ENCODE data around the gene MAD2L2.

DNA sequence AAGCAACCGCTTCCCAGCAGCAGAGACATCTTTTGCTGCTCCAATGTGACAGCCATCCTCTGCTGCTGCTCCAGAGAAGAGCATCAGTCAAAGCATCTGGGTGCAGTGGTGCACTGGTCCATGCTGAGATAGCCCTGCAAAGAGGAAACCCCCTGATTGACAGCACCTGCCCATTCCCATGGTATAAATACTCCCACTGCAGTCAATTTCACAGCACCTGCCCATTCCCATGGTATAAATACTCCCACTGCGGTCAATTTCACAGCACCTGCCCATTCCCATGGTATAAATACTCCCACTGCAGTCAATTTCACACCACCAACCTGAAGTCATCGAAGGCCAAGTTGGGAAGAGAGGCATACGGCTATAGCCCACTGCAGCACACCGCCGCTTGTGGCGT, 52.2 kb downstream of the MAD2L2 start:
- TF ChIP-seq, protein P1, sequence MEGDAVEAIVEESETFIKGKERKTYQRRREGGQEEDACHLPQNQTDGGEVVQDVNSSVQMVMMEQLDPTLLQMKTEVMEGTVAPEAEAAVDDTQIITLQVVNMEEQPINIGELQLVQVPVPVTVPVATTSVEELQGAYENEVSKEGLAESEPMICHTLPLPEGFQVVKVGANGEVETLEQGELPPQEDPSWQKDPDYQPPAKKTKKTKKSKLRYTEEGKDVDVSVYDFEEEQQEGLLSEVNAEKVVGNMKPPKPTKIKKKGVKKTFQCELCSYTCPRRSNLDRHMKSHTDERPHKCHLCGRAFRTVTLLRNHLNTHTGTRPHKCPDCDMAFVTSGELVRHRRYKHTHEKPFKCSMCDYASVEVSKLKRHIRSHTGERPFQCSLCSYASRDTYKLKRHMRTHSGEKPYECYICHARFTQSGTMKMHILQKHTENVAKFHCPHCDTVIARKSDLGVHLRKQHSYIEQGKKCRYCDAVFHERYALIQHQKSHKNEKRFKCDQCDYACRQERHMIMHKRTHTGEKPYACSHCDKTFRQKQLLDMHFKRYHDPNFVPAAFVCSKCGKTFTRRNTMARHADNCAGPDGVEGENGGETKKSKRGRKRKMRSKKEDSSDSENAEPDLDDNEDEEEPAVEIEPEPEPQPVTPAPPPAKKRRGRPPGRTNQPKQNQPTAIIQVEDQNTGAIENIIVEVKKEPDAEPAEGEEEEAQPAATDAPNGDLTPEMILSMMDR (IDR thresholded peaks at IDR 0.05 in 2 of 3, conservative IDR thresholded peaks at IDR 0.05 in 1 of 3; ENCODE audit: insufficient read depth in 2 of 3, low read depth in 1 of 3, low read length in 3 of 3), result no peak
- TF ChIP-seq MEIS2 (IDR thresholded peaks at IDR 0.05; ENCODE audit: partially characterized antibody), result no peak
- TF ChIP-seq BHLHE40 (IDR thresholded peaks at IDR 0.05; ENCODE audit: low read length), result no peak
- TF ChIP-seq RAD21 (CRISPR knock-in tag; conservative IDR thresholded peaks at IDR 0.05 in 1 of 2, IDR thresholded peaks at IDR 0.05 in 1 of 2), result no peak
- no peak for TF ChIP-seq TARDBP (IDR thresholded peaks at IDR 0.05)
- no peak for TF ChIP-seq HCFC1 (IDR thresholded peaks at IDR 0.05; ENCODE audit: low read depth, low read length)
- no peak for TF ChIP-seq ZNF121 (CRISPR knock-in tag; conservative IDR thresholded peaks at IDR 0.05)
- TF ChIP-seq EGR1 (conservative IDR thresholded peaks at IDR 0.05), result no peak
- no peak for TF ChIP-seq NFIC (IDR thresholded peaks at IDR 0.05)
- no peak for TF ChIP-seq MYC (IDR thresholded peaks at IDR 0.05; ENCODE audit: low read depth, low read length)
- no peak for TF ChIP-seq MYC (CRISPR knock-in tag; IDR thresholded peaks at IDR 0.05; ENCODE audit: borderline replicate concordance, low read depth)
- no peak for TF ChIP-seq JUND (IDR thresholded peaks at IDR 0.05; ENCODE audit: borderline replicate concordance, low read depth, low read length)
- TF ChIP-seq JUND (tag; IDR thresholded peaks at IDR 0.05; ENCODE audit: borderline replicate concordance, low read depth, low read length), result no peak
- no peak for TF ChIP-seq PTTG1 (tag; IDR thresholded peaks at IDR 0.05; ENCODE audit: low read depth)
- TF ChIP-seq SETDB1 (IDR thresholded peaks at IDR 0.05; ENCODE audit: low read length), result no peak
- no peak for TF ChIP-seq ZBTB7A (IDR thresholded peaks at IDR 0.05; ENCODE audit: borderline replicate concordance, control insufficient read depth, low read depth, low read length)
